ENCODE results near the gene LRRTM4. TPM values are rescaled to one million over a fixed set of nuclear protein-coding genes. Genes with fewer than 3 reads are reported as not detected.

Gene LRRTM4
- total RNA-seq, 1 experiment from 2014 or later: not detected

DNA sequence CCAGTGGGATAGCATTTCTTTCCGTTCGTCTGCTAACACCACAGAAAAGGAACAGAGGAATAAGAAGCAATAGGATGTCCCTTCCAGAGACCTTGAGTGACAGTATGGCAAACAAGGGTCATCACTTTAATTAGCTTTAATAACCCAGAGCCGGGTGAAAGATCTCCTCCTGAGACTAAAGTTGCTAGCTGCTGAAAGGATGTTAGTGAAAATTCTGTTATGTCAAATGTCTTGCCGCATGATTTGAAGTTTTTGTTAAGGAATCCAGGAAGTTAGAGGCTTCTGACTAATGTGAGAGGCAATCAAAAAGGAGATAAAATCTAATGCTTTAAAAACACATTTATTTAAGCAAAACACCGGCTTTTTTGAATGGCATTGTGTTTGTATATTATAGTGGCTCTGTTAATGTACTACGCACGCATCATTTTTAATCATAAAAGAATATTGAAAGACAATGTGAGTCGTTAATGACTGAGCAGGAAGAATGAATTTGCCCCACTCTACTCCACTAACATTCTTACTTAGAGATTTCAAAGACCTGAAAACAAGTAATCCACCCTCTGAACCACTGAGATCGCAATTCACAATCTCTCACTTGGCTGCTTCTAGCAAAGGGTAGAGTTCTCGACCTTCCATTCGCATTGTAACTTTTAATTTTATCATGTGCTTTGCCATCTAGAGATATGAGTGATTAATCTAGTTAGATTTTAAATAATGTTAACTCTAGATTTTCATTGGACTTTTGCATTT is 536.6 kb downstream of the LRRTM4 start:
- DNase-seq (ENCODE audit: unreplicated experiment): no peak
- TF ChIP-seq, protein P1, sequence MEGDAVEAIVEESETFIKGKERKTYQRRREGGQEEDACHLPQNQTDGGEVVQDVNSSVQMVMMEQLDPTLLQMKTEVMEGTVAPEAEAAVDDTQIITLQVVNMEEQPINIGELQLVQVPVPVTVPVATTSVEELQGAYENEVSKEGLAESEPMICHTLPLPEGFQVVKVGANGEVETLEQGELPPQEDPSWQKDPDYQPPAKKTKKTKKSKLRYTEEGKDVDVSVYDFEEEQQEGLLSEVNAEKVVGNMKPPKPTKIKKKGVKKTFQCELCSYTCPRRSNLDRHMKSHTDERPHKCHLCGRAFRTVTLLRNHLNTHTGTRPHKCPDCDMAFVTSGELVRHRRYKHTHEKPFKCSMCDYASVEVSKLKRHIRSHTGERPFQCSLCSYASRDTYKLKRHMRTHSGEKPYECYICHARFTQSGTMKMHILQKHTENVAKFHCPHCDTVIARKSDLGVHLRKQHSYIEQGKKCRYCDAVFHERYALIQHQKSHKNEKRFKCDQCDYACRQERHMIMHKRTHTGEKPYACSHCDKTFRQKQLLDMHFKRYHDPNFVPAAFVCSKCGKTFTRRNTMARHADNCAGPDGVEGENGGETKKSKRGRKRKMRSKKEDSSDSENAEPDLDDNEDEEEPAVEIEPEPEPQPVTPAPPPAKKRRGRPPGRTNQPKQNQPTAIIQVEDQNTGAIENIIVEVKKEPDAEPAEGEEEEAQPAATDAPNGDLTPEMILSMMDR (IDR thresholded peaks at IDR 0.05; ENCODE audit: unreplicated experiment): no peak
- Mint-ChIP-seq H3K4me1 (ENCODE audit: insufficient read depth, unreplicated experiment) (no peaks in the 10 kb centered on the region), H3K36me3 (ENCODE audit: insufficient read depth, unreplicated experiment) (no peaks in the 10 kb centered on the region), H3K27me3 (ENCODE audit: insufficient read depth, unreplicated experiment) (peaks cover 82% of the 10 kb centered on the region), H3K4me3 (ENCODE audit: unreplicated experiment) (no peak overlapping the region), H3K9me3 (ENCODE audit: unreplicated experiment) (no peaks in the 10 kb centered on the region), H3K27ac (ENCODE audit: low read depth, unreplicated experiment) (no peak overlapping the region)
- ChIA-PET CTCF (no interaction called here), POLR2A (no interaction called here)
- BruUV-seq (replicated peaks): no TSS peak
- intact Hi-C loops (cut with micrococcal nuclease): no loop called here

DNA sequence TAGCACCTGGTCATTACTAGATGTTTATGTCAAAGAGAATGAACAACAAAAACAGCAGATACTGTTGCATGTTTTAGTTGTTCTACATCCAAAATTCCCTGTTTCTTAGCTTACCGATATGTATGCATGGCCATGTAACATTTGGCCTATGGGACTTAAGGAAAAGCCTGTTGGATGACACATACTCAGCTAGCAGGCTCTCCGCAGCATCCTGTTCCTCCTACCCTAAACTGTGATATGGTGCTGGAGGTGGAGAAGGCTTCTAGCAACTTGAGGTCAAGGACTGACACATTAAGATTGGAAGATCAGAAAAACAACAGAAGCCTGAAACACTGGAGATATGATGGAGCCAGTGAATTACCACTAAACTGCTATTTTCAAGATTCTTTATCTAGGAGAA is 537.8 kb downstream of the LRRTM4 start:
- no peaks in the 10 kb centered on the region for H3K36me3 Mint-ChIP-seq (ENCODE audit: insufficient read depth, unreplicated experiment)
- TF ChIP-seq, protein P1 (IDR thresholded peaks at IDR 0.05; ENCODE audit: unreplicated experiment): no peak
- H3K27ac Mint-ChIP-seq (ENCODE audit: low read depth, unreplicated experiment): no peak overlapping the region
- intact Hi-C loops (cut with micrococcal nuclease): no loop called here
- peaks cover 84% of the 10 kb centered on the region for H3K27me3 Mint-ChIP-seq (ENCODE audit: insufficient read depth, unreplicated experiment)
- no peaks in the 10 kb centered on the region for H3K4me1 Mint-ChIP-seq (ENCODE audit: insufficient read depth, unreplicated experiment)
- no peak for DNase-seq (ENCODE audit: unreplicated experiment)
- CTCF ChIA-PET: no interaction called here
- POLR2A ChIA-PET: no interaction called here
- no peaks in the 10 kb centered on the region for H3K9me3 Mint-ChIP-seq (ENCODE audit: unreplicated experiment)
- no TSS peak for BruUV-seq (replicated peaks)
- H3K4me3 Mint-ChIP-seq (ENCODE audit: unreplicated experiment): no peak overlapping the region

DNA sequence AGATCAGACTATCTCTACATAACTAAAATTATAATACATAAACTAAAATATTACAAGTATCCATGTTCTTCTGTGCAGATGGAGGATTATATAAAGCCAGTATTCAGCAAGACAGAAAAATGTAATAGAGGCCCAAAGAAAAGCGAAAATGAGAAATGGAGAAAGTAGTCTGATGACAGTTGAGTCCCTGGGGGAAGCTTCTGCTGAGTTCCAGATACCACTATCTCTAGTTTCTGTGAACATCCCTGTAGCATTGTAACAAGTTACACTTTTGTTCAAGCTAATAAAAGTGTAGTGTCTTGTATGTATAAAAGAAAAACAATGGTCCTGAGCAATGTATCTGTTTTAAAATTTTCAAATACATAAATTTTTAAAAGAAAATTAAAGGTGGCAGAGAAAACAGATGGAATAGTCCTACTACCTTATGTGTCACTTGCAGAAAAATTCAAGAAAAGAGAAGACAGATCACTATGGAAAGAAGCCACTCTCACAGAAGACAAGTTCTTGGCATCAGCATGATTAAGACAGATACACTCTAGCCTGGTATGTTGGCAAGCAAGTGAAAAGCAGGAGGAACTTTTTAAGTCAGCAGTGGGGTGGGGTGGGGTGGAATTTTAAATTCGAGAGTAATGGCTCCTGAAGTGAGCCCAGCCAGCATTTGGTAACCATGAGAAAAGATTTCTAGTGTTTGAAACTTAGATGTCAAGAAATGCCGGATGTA is 541.9 kb downstream of the LRRTM4 start:
- no peaks in the 10 kb centered on the region for H3K4me1 Mint-ChIP-seq (ENCODE audit: insufficient read depth, unreplicated experiment)
- H3K27me3 Mint-ChIP-seq (ENCODE audit: insufficient read depth, unreplicated experiment): peaks cover 65% of the 10 kb centered on the region
- TF ChIP-seq, protein P1 (IDR thresholded peaks at IDR 0.05; ENCODE audit: unreplicated experiment): no peak
- BruUV-seq (replicated peaks): no TSS peak
- ChIA-PET POLR2A (no interaction called here), CTCF (interaction anchor here (0.7 kb wide), 1 partner anchor 11 kb away, joined by 5 read pairs; no protein-coding TSS in a partner anchor)
- no peaks in the 10 kb centered on the region for H3K9me3 Mint-ChIP-seq (ENCODE audit: unreplicated experiment)
- DNase-seq (ENCODE audit: unreplicated experiment): no peak
- no peak overlapping the region for H3K27ac Mint-ChIP-seq (ENCODE audit: low read depth, unreplicated experiment)
- intact Hi-C loops (cut with micrococcal nuclease): no loop called here
- H3K36me3 Mint-ChIP-seq (ENCODE audit: insufficient read depth, unreplicated experiment): no peaks in the 10 kb centered on the region
- no peak overlapping the region for H3K4me3 Mint-ChIP-seq (ENCODE audit: unreplicated experiment)

DNA sequence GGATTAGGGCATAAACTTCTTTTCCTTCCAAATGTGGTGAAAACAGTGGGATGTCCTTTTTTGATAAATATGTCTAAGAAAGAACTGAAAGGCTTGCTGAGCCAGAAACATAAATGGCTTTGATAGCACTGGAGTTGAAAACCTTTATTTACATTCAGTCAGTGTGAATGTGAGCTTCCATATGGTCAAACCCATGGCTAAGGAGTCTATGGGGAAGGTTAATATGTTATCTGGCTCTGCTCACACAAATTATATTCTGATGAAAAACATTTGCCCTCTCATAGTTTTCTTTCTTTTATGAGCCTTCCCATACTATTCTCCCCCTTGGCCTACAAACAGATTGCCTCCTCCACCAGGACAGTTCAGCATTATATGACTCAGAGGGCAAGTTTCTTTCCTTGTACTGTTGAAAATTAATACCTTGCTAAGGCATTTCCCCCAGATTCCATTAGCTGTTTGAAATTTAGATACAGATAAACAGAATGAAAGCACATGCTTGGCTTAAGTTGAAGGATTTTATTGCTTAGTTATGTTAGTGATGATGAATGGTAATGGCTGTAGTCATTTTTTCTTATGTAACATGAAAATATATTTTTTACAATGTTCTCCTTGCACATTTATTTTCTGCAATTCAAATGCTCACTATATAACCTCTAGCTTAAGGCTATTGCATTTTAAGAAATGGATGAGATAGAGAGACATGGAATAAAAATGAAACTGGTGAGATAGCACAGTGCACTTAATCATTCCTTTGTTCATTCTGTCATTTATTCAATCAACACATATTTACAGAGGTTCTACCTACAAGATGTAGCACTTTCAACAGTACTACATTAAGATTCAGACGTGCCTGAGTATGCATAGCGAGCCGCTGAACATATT is 544.1 kb downstream of the LRRTM4 start:
- no peak overlapping the region for H3K4me3 Mint-ChIP-seq (ENCODE audit: unreplicated experiment)
- no peak overlapping the region for H3K27ac Mint-ChIP-seq (ENCODE audit: low read depth, unreplicated experiment)
- BruUV-seq (replicated peaks): no TSS peak
- no peaks in the 10 kb centered on the region for H3K4me1 Mint-ChIP-seq (ENCODE audit: insufficient read depth, unreplicated experiment)
- H3K36me3 Mint-ChIP-seq (ENCODE audit: insufficient read depth, unreplicated experiment): no peaks in the 10 kb centered on the region
- intact Hi-C loops (cut with micrococcal nuclease): no loop called here
- POLR2A ChIA-PET: no interaction called here
- peaks cover 51% of the 10 kb centered on the region for H3K27me3 Mint-ChIP-seq (ENCODE audit: insufficient read depth, unreplicated experiment)
- TF ChIP-seq, protein P1 (IDR thresholded peaks at IDR 0.05; ENCODE audit: unreplicated experiment): no peak
- H3K9me3 Mint-ChIP-seq (ENCODE audit: unreplicated experiment): no peaks in the 10 kb centered on the region
- CTCF ChIA-PET: interaction anchor here (0.5 to 0.6 kb wide), 2 partner anchors 41 to 118 kb away, joined by 3 to 4 read pairs; no protein-coding TSS in a partner anchor
- DNase-seq (ENCODE audit: unreplicated experiment): no peak
